ENCODE data around the gene PTPRT. TPM values are rescaled to one million over a fixed set of nuclear protein-coding genes. Genes with fewer than 3 reads are reported as not detected.

Gene PTPRT
- polyA plus RNA-seq, 3 donors: not detected

- H3K27me3 Mint-ChIP-seq (ENCODE audit: low read depth in 3 of 3): peaks cover 0 to 2% (median 0%) of the 10 kb centered on the region in 3 donors
- Histone ChIP-seq H3K36me3 (replicated peaks in 1 of 2; ENCODE audit: control insufficient read depth in 1 of 2, insufficient read depth in 2 of 2, low read length in 2 of 2) (no peaks in the 10 kb centered on the region), H3K79me2 (ENCODE audit: insufficient read depth, low read length) (no peaks in the 10 kb centered on the region), H3K4me1 (ENCODE audit: control insufficient read depth in 1 of 2, insufficient read depth in 2 of 2, low read length in 2 of 2) (no peaks in the 10 kb centered on the region), H3K4me3 (replicated peaks in 1 of 3; ENCODE audit: low read depth in 2 of 3, low read length in 3 of 3) (no peak overlapping the region), H3K4me2 (replicated peaks; ENCODE audit: extremely low read depth, low read length, poor library complexity, severe bottlenecking) (no peak overlapping the region), H3K9me3 (replicated peaks in 1 of 2; ENCODE audit: control insufficient read depth in 1 of 2, insufficient read depth in 1 of 2, low read length in 2 of 2) (no peaks in the 10 kb centered on the region), H3K9ac (ENCODE audit: insufficient read depth, low read length, poor library complexity, severe bottlenecking) (no peak overlapping the region), H2AFZ (ENCODE audit: insufficient read depth, low read depth, low read length, poor library complexity, severe bottlenecking) (no peak overlapping the region), H3K27me3 (ENCODE audit: control insufficient read depth in 2 of 2, insufficient read depth in 2 of 2, low read length in 2 of 2) (no peaks in the 10 kb centered on the region), H3K27ac (ENCODE audit: low read depth in 1 of 2, low read length in 2 of 2) (no peak overlapping the region), H4K20me1 (ENCODE audit: insufficient read depth, low read length) (no peaks in the 10 kb centered on the region)
- intact Hi-C loops (cut with micrococcal nuclease): no loop called here
- DNase-seq: no peak
- no peaks in the 10 kb centered on the region for H3K4me1 Mint-ChIP-seq
- no peak overlapping the region for H3K27ac Mint-ChIP-seq
- 94% methylated on average over 5 of the region's 9 CpGs for WGBS (ENCODE audit: insufficient coverage)
- peaks cover 0 to 6% (median 3%) of the 10 kb centered on the region in 7 donors for H3K9me3 Mint-ChIP-seq
- TF ChIP-seq, protein P1, sequence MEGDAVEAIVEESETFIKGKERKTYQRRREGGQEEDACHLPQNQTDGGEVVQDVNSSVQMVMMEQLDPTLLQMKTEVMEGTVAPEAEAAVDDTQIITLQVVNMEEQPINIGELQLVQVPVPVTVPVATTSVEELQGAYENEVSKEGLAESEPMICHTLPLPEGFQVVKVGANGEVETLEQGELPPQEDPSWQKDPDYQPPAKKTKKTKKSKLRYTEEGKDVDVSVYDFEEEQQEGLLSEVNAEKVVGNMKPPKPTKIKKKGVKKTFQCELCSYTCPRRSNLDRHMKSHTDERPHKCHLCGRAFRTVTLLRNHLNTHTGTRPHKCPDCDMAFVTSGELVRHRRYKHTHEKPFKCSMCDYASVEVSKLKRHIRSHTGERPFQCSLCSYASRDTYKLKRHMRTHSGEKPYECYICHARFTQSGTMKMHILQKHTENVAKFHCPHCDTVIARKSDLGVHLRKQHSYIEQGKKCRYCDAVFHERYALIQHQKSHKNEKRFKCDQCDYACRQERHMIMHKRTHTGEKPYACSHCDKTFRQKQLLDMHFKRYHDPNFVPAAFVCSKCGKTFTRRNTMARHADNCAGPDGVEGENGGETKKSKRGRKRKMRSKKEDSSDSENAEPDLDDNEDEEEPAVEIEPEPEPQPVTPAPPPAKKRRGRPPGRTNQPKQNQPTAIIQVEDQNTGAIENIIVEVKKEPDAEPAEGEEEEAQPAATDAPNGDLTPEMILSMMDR (IDR thresholded peaks at IDR 0.05): no peak
- no peak overlapping the region for H3K4me3 Mint-ChIP-seq
- H3K36me3 Mint-ChIP-seq: no peaks in the 10 kb centered on the region
Measured at GRCh38 chr20:42968746-42969145, 221.0 kb downstream of the PTPRT start.

- intact Hi-C loops (cut with micrococcal nuclease): no loop called here
- TF ChIP-seq, protein P1 (IDR thresholded peaks at IDR 0.05): no peak
- Histone ChIP-seq H2AFZ (ENCODE audit: insufficient read depth, low read depth, low read length, poor library complexity, severe bottlenecking) (no peak overlapping the region), H3K9me3 (replicated peaks in 1 of 2; ENCODE audit: control insufficient read depth in 1 of 2, insufficient read depth in 1 of 2, low read length in 2 of 2) (no peaks in the 10 kb centered on the region), H3K4me3 (replicated peaks in 1 of 3; ENCODE audit: low read depth in 2 of 3, low read length in 3 of 3) (no peak overlapping the region), H4K20me1 (ENCODE audit: insufficient read depth, low read length) (no peaks in the 10 kb centered on the region), H3K27me3 (ENCODE audit: control insufficient read depth in 2 of 2, insufficient read depth in 2 of 2, low read length in 2 of 2) (no peaks in the 10 kb centered on the region), H3K4me2 (replicated peaks; ENCODE audit: extremely low read depth, low read length, poor library complexity, severe bottlenecking) (no peak overlapping the region), H3K4me1 (ENCODE audit: control insufficient read depth in 1 of 2, insufficient read depth in 2 of 2, low read length in 2 of 2) (no peaks in the 10 kb centered on the region), H3K27ac (ENCODE audit: low read depth in 1 of 2, low read length in 2 of 2) (no peak overlapping the region), H3K79me2 (ENCODE audit: insufficient read depth, low read length) (no peaks in the 10 kb centered on the region), H3K9ac (ENCODE audit: insufficient read depth, low read length, poor library complexity, severe bottlenecking) (no peak overlapping the region), H3K36me3 (replicated peaks in 1 of 2; ENCODE audit: control insufficient read depth in 1 of 2, insufficient read depth in 2 of 2, low read length in 2 of 2) (no peaks in the 10 kb centered on the region)
- Mint-ChIP-seq H3K4me3 (no peak overlapping the region), H3K4me1 (no peaks in the 10 kb centered on the region), H3K27me3 (ENCODE audit: low read depth in 3 of 3) (peaks cover 0 to 2% (median 0%) of the 10 kb centered on the region in 3 donors), H3K36me3 (no peaks in the 10 kb centered on the region), H3K27ac (no peak overlapping the region), H3K9me3 (peaks cover 0 to 6% (median 0%) of the 10 kb centered on the region in 7 donors)
- WGBS (ENCODE audit: insufficient coverage): 100% methylated on average over 1 of the region's 2 CpGs
- DNase-seq: no peak
Measured at GRCh38 chr20:42963796-42964195, 225.9 kb downstream of the PTPRT start.

Data from CD14-positive monocyte (primary cell).